Kidney (tissue), 14 donors: ENCODE measurements around the gene SNX24. TPM values are rescaled to one million over a fixed set of nuclear protein-coding genes. Genes with fewer than 3 reads are reported as not detected.

Experiments used
- DNase-seq, 5 donors: peaks; one replicate each; pipeline ENCODE4 v3.0.0-alpha.2; 2013 to 2020
- FAIRE-seq: peaks from 2 replicates; lab custom pipeline; 2012; peaks lifted over from hg19 to GRCh38; lab: Jason Lieb, UNC
- H3K27ac ChIP-seq, 2 donors: one replicate each; pipeline ENCODE4 v1.7.0; 2013; ENCODE audit warnings: low read depth in 2 of 2, low read length in 2 of 2, inconsistent platforms in 1 of 2
- H3K27me3 ChIP-seq: one replicate; pipeline ENCODE4 v1.7.1; 2013; ENCODE audit warnings: low read length, inconsistent platforms; ENCODE audit not compliant: control insufficient read depth, insufficient read depth
- H3K36me3 ChIP-seq, 3 donors: one replicate each; pipeline versions ENCODE4 v1.7.0 to v1.7.1; 2013; ENCODE audit warnings: low read length in 3 of 3, control low read depth in 1 of 3, inconsistent platforms in 1 of 3; ENCODE audit not compliant: insufficient read depth in 3 of 3, control insufficient read depth in 2 of 3
- H3K4me1 ChIP-seq, 3 donors: one replicate each; pipeline versions ENCODE4 v1.7.0 to v1.7.1; 2013; ENCODE audit warnings: low read length in 3 of 3, inconsistent platforms in 1 of 3, low read depth in 1 of 3; ENCODE audit not compliant: control insufficient read depth in 2 of 3, insufficient read depth in 2 of 3
- H3K4me3 ChIP-seq, 3 donors: one replicate each; pipeline versions ENCODE4 v1.7.0 to v1.8.1; 2013; ENCODE audit warnings: low read length in 3 of 3, control low read depth in 1 of 3, inconsistent platforms in 1 of 3
- H3K9ac ChIP-seq, 3 donors: one replicate each; pipeline versions ENCODE4 v1.7.0 to v1.7.1; 2013; ENCODE audit warnings: low read length in 3 of 3, control low read depth in 1 of 3, inconsistent platforms in 1 of 3
- H3K9me3 ChIP-seq, 3 donors: one replicate each; pipeline versions ENCODE4 v1.7.0 to v1.7.1; 2013; ENCODE audit warnings: low read length in 3 of 3, control low read depth in 1 of 3, inconsistent platforms in 1 of 3; ENCODE audit not compliant: control insufficient read depth in 2 of 3, insufficient read depth in 1 of 3
- CTCF ChIP-seq: IDR thresholded peaks from 3 replicates; pipeline ENCODE4 v1.5.1; 2012; ENCODE audit warnings: mild to moderate bottlenecking, moderate library complexity, borderline replicate concordance; ENCODE audit not compliant: insufficient read depth; ENCODE audit errors: extremely low read depth
- intact Hi-C: fragments of 100-400 bp; cut with DNase I; formaldehyde crosslinking; loops from one replicate; pipeline ENCODE4 v1.11.1; 2022
- polyA plus RNA-seq: library from polyadenylated mRNA; stranded (reverse); fragments of 350-450 nt; fragmentation: Illumina TruSeq; extraction: RNeasy Lipid Tissue Mini Kit (QIAGEN cat#74804); gene quantifications from one replicate; pipeline ENCODE4 v1.2.3, GENCODE V29; 2014; ENCODE audit warnings: low read depth, low replicate concordance; ENCODE audit not compliant: insufficient read depth
- total RNA-seq: library from RNA; stranded (reverse); fragmentation: NEBNext Ultra II Directional; extraction: Animal tissue kit (Norgen Biotek cat#: 25700); gene quantifications from one replicate; pipeline ENCODE4 v1.2.1, GENCODE V29; 2021
- donor health status: control.
- donor health status: control.
- donor health status: control.
- donor health status: control.
- donor health status: control.
- donor health status: DM: yes; HTN: yes; CAD: no.
- donor health status: Normal renal cell carcinoma (clear cell type).

Gene SNX24
- total and polyA plus RNA-seq, 2 donors from 2014 or later, result 23.8 to 27.0 TPM

DNA sequence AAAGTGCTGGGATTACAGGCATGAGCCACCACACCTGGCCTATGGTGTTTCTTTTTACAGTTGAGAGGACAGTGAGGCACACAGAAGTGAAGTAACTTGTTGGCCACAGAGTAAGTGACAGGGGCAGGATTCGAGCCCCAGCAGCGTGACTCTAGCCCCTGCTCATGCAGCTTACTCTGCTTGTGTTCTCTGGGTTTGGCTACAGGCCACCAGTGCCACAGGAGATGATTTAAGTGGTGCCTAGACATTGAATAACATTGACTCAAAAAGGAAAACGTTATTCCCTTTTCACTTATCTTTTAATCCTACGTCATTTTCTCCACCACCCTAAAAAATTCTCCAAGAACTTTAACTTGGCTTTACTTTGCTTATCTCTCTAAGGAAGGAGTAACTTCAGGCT, 61.4 kb downstream of the SNX24 start:
- intact Hi-C loops, result no loop called here
- Histone ChIP-seq H3K9me3 (no peaks in the 10 kb centered on the region), H3K27me3 (no peaks in the 10 kb centered on the region), H3K27ac (no peak overlapping the region), H3K36me3 (no peaks in the 10 kb centered on the region), H3K9ac (no peak overlapping the region), H3K4me3 (no peak overlapping the region), H3K4me1 (no peaks in the 10 kb centered on the region)
- FAIRE-seq (no peak), DNase-seq (no peak)
- no peak for TF ChIP-seq CTCF

- Histone ChIP-seq H3K27me3 (no peaks in the 10 kb centered on the region), H3K27ac (no peak overlapping the region), H3K9me3 (no peaks in the 10 kb centered on the region), H3K36me3 (no peaks in the 10 kb centered on the region), H3K4me3 (no peak overlapping the region), H3K9ac (no peak overlapping the region), H3K4me1 (no peaks in the 10 kb centered on the region)
- no peak for FAIRE-seq
- intact Hi-C loops, result no loop called here
- no peak for DNase-seq
- TF ChIP-seq CTCF, result no peak
Observed at GRCh38 chr5:122907276-122907675, 61.9 kb downstream of the SNX24 start.

GRCh38 chr5:122908108-122908507, 62.7 kb downstream of the SNX24 start:
- intact Hi-C loops, result no loop called here
- Histone ChIP-seq H3K9me3 (no peaks in the 10 kb centered on the region), H3K27me3 (no peaks in the 10 kb centered on the region), H3K9ac (no peak overlapping the region), H3K4me1 (no peaks in the 10 kb centered on the region), H3K4me3 (no peak overlapping the region), H3K36me3 (no peaks in the 10 kb centered on the region), H3K27ac (no peak overlapping the region)
- no peak for FAIRE-seq
- no peak for TF ChIP-seq CTCF
- DNase-seq, result no peak

DNA sequence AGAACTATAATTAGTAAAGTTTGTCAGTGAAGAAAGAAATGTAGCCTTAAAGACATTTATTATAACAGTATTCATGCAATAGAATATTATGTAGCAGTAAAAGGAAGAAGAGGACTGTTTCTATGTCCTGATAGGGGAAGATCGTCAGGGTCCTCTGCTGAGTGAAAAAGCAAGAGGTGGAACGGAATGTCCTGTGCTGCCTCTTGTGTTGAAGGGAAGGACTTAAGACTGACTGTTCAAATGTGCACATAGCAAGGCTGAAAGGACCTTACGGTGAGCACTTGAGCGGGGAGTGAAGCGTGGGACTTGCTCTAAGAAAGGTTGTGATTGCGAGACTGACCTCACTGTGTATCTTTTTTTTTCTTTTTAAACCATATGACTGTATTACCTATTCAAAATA, 63.2 kb downstream of the SNX24 start:
- H3K9ac ChIP-seq, result no peak overlapping the region
- H3K27me3 ChIP-seq, result no peaks in the 10 kb centered on the region
- no peaks in the 10 kb centered on the region for H3K9me3 ChIP-seq
- FAIRE-seq (no peak), DNase-seq (no peak)
- TF ChIP-seq CTCF, result no peak
- H3K4me1 ChIP-seq, result no peaks in the 10 kb centered on the region
- intact Hi-C loops, result no loop called here
- no peak overlapping the region for H3K4me3 ChIP-seq
- H3K27ac ChIP-seq, result no peak overlapping the region
- H3K36me3 ChIP-seq, result no peaks in the 10 kb centered on the region
